Measurements from ENCODE around the gene TM4SF1.

The TM4SF1 gene, protein sequence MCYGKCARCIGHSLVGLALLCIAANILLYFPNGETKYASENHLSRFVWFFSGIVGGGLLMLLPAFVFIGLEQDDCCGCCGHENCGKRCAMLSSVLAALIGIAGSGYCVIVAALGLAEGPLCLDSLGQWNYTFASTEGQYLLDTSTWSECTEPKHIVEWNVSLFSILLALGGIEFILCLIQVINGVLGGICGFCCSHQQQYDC

DNA sequence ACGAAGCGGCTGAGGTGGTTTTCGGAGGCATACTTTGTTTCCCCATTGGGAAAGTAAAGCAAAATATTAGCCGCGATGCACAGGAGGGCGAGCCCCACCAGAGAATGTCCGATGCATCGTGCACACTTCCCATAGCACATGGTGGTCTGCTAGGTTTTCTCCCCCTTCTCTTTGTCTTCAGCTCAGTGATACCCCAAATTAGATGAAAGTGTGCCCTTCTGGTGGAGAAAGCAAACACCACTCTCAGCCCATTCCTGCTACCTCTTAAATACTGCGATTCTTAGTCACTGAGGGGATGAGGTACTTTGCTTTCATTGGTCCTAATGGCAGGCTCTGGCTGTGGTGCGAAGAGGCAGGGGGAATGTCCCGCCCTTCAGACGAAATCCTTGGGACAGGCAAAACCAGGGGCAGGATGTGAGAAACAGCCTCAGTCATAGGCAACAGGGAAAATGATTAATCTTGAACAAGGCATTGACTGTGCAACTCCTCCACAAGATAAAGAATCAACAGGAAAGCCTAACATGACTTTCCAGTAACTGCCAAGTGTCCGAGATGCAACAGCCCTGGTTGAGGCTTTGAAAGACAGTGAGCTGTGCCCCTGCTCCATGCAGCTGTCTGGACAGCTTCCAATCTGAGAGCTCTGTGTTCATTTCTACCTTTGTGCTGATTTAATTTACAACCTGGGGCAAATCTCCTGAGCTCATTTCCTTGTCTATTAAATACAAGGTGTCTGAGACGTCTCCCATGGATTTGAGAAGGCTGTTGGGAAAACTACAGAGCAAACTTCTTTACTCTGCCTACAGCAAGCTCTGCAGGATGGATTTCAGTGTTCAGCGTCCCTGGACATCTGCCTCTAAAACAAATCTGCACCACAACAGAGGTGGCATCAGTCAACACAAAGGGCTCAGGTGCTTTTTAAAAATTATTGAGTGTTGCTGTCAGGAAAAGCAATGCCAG, at the start of gene TM4SF1:
Gene TM4SF1 (minus strand): TSS at position 242 of the 957 bp plus-strand sequence. CDS start 102 bp downstream, at position 140.
- no peak for DNase-seq (ENCODE audit: low spot score)

DNA sequence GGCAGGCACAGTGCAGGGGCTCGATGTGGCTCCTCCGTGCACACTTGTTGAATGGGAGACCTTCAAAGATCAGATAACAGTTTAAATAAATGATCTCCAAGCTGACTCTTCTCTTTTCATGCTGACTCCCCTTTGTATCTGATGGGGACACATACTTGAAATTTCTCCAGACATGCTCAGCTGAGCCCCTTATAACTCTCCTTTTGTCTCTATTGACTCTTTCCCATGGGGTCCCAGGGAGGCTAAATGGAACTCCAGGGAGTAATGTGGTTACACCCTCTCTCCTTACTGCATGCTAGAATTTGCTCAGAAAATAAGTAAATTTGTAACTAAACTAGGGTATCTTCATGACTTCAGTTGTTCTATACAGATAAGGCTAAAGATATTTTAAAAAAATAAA, 48.9 kb upstream of the TM4SF1 start:
- DNase-seq (ENCODE audit: low spot score): no peak

DNA sequence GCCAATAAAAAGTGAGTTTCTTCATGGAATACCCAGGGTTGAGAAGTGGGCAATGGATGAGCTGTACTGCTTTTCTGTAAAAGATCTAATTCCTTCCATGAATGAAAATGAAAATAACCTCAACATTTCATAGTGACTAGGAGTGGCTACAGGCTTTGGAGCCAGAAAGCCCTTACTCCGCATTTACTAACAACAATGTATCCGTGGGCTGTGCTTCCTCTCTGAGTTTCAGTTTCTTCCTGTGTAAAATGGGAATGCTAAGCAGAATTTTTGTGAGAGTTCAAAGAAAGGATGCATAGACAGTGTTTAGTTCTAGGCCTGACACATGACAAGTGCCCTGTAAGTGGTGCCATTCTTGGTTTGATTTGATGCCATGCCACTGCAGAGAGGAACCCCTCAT, 47.5 kb upstream of the TM4SF1 start:
- DNase-seq (ENCODE audit: low spot score): no peak

DNA sequence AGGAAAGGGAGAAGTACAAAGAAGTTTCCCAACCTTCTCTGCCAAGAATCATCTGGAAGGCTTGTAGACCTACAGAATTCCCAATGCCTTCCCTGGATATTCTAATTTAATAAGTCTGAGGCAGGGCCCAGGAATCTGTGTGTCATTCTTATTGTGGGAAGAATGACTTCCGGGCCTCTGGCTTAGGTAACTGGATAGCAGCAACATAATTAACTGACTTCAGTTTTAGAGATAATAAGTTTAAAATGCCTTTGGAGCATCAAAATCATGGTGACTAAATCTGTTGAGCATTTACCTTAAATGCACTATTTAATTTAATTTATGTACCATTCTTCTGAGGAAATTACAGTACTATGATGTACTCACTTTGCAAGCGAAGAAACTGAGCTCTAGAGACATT, 44.3 kb upstream of the TM4SF1 start:
- no peak for DNase-seq (ENCODE audit: low spot score)

DNA sequence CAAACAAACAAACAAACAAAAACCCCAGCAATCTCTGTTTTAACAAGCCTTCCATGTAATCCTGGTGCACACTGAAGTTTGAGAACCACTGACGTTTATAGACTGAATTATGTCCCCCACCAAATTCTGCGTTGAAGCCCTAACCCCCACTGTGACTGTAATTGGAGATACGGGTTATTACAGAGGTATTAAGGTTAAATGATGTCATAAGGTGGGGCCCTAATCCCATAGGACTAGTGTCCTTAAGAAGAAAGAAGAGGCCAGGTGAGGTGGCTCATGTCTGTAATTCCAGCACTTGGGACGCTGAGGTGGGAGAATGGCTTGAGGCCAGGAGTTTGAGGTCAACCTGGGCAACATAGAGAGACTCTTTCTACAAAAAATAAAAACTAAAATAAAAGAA, 42.4 kb upstream of the TM4SF1 start:
- no peak for DNase-seq (ENCODE audit: low spot score)

DNA sequence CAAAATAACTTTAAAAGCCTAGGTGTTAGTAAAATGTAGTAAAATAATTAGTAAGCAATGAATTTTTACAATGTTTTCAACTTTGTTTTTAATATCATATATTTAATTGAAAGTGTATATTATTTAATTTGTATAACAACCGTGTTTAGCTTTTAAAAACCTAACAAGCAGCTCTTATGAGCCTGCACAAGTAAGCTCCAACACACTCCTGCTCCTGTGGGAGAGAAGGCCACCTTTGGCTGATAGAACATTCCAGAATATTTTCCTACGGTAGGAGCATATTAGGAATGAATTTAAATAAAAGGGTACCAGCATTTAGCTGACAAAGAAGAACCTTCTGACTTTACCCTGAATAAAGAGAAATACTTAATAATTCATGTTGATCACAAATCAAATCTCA, 40.3 kb upstream of the TM4SF1 start:
- DNase-seq (ENCODE audit: low spot score): no peak

DNA sequence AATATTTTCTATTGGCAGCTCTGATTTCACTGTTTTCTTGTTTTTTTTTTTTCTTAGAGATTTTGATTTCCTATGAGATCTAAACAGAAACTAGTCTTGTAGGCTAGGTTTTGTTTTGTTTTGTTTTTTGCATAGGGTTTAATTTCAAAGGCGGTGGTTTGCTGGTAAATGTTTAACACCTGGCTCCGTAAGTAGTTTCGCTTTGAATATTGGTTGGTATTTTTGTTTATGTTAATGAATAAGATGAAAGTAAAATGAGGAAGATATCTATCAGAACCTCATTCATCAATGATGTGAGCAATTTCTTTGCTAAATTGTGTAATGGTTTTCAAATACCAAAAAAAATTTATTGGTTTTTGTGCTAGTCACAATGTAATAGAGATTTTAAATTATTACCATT, 39.7 kb upstream of the TM4SF1 start:
- DNase-seq (ENCODE audit: low spot score): no peak

DNA sequence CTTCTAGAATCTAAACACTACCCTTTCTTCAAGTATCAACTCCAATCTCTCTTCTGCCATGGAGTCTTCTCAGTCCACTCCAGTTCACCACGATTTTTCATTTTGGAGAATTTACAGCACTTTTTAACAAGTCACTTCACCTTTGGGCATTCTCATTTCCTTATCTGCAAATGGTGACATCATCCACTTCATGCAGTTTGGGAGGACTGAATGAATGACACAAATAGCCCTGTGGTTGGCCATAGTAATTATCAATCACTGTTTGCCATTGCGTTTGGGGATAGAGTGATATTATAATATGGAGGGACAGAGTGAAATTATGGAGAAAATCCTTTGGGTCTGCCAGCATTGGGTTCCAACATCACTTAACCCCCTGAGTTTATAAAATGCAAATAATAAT, 38.0 kb upstream of the TM4SF1 start:
- no peak for DNase-seq (ENCODE audit: low spot score)

DNA sequence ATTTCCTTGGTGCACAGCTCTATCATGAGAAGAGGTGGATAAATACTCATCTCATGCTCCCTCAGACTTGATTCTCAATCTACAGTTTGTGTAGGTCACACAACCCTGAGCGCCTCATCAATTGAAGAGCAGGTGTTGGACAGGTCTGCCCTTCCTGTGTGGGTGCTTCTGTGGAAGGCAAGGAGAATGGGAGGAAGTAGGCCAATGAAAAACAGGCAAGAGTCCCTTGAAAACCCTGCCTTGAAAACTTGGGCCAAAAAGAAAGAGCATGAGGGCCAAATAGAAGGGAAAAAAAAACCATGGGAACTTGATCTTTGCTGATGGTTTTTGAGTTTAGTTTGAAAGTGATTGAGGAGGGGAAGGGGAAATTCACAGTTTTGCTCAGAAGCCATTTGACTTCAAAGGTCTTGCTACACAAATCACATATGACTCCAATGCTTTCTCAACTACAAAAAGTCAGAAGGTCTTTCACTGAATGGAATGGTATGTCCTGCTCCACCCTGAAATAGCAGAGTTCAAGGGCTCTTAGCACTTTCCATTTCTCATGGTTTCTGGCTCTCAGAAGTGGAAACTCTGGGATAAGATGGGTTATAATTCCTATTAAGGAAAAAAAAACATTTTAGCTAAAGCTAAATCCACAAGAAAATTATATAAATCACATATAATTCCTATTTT, 37.2 kb upstream of the TM4SF1 start:
- no peak for DNase-seq (ENCODE audit: low spot score)

DNA sequence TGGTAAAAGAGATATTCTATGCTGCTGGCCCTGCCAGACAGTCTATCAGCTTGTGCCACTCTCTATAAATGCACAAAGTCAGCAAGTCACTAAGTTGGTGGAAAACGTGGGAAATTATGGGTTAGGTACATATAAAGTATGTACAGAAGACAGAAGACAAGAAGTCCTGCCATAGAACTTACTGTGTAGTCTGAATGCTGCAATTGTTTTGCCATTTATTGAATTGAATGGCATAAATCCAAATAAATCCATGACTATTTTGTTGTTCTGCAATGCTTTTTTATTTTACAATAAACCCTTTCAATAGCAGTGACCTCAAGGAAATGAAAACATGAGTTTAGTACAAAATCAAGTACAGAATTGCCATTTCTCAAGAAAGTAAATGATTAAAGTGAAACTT, 34.1 kb upstream of the TM4SF1 start:
- DNase-seq (ENCODE audit: low spot score): no peak

DNA sequence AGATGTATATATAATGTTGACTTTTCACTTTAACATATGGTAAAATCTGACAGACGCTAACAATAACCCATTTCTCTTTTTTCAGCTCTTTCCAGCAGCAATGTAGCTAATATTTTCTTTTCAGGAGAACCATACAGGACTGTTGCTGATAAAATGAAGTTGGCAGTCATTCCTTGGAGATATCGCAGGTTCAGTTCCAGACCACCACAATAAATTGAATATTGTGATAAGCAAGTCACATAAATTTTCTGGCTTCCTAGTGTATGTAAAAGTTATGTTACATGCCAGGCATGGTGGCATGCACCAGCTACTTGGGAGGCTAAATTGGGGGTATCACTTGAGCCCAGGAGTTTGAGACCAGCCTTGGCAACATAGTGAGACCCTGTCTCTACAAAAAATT, 31.9 kb upstream of the TM4SF1 start:
- no peak for DNase-seq (ENCODE audit: low spot score)

DNA sequence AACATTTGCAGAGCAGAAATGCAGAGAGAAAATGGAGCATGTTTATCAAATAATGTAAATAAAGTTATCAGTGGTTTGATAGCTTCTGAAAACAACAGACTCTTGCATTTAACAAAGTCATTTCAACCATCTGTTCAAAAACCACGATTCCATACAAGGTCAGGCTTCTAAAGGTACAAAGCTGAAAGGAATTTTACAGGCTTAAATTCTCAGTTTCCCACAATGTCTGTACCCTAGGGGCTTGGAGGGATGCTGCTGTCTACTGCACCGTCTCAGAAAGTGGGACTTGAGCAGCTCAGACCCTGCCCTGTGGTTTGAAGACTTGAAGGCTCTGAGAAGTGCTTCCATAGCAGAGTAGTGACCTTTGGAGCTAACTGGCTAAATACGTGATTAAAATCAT, 30.4 kb upstream of the TM4SF1 start:
- no peak for DNase-seq (ENCODE audit: low spot score)

DNA sequence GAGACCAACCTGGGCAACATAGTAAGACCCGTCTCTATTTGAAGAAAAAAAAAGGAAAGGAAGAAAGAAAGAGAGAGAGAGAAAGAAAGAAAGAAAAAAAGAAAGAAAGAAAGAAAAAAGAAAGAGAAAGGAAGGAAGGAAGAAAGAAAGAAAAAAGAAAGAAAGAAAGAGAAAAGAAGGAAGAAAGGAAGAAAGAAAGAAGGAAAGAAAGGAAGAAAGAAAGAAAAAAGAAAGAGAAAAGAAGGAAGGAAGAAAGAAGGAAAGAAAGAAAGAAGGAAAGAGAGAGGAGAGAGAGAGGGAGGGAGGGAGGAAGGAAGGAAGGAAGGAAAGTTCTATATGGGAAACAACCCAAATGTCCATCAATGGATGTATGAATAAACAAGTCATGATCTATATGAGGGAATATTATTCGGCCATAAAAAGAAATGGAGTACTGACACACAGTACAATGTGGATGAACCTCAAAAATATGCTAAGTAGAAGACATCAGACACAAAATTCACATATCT, 28.8 kb upstream of the TM4SF1 start:
- no peak for DNase-seq (ENCODE audit: low spot score)

DNA sequence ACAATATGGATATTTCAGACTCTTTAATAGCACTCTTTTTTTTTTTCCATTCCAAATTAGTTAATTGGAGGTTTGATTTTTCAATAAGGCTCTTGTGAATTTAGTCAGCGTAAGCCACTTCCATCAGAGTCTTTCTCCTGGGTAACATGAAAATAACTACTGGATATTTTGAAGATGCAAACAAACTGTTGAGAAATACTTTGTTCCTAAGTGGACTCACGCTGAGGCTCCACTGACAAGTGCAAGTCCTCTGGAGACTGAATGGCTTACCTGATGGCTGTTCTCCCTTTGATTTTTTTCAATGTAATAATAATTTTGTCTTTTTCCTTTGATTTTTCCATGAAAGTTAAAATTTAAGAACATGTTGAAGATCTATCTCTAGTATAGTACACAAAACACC, 26.0 kb upstream of the TM4SF1 start:
- no peak for DNase-seq (ENCODE audit: low spot score)

DNA sequence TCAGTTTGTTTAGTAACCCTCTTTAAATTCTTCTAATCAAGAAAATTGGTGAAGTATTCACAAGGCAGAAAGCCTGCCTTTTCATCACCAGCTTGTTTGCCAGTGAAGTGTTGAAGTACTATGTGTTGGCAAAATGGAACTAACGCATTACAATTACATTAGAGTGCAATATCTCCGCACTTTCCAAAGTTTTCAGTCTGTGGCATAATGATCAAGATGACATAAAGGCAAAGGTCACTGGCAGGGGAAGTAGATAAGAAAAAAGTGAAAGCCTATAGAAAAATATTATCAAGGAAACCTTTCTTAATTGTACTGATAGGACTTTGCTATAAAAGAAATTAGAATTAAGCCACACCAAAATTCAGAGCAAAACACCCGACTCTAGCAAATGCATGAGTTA, 25.0 kb upstream of the TM4SF1 start:
- DNase-seq (ENCODE audit: low spot score): no peak

DNA sequence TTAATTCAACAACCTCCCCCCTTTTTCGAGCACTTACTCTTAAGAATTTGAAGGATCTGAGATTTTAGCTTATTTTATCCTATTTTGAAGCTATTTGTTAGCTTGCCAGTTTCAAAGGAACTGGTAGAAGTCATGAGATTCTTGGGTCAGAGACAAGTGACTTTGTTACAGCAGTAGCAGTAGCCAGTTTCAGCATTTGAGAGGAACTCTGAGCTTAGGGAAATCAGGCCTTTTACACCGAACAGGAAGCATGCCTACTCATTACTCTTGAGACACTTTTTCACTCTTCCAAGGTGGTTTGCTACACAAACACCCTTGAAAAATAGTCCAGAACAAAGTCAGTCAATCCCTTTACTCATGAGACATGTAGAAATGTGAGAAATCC, 24.5 kb upstream of the TM4SF1 start:
- no peak for DNase-seq (ENCODE audit: low spot score)

DNA sequence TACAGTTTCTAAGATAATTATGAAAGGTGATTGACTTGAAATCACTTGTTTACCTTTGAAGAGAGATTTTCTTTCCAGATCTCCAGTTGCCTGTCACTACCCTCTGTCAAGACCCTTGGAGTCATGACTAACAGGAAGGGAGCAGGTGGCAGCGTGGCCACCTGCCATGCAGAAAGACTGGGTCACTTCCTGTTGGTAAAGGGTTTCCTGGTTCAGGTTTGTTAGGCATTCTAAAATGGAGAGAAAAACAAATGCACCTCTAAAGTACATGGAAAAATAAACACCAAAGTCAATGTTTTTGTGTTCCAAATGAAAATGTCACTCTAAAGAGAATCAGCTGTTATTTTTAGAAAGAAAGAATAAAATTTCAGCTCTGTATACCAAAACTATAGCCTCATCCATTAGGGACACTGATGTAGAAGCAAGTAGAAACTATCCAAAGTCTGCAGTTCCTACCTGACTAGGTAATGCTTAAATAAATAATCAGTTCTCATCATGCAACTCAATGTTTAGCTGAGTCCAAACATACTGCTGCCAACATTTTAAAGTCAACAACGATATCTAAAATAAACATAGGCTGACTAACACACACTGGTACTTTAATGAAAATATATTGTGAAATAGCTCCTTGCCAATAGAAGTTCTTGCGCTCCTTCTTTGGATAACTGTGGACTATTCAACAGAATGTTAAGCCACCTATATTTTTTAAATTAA, 23.9 kb upstream of the TM4SF1 start:
- DNase-seq (ENCODE audit: low spot score): no peak

DNA sequence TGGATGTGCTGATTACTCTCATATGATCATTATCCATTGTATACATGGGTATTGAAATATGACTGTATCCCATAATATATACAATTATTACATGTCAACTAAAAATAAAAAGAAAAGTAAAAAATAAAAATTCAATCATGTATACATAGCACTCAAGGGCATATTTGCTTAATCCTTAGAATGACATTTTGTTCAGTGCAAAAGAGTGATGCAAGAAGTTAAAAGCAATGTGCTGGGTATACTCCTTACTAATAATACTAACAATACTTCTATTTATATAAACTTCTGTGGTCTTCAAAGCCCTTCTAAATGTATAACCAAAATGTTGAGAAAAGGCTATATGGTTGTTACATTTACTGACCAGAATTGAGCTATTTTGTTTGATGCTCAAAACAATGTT, 23.2 kb upstream of the TM4SF1 start:
- DNase-seq (ENCODE audit: low spot score): no peak

DNA sequence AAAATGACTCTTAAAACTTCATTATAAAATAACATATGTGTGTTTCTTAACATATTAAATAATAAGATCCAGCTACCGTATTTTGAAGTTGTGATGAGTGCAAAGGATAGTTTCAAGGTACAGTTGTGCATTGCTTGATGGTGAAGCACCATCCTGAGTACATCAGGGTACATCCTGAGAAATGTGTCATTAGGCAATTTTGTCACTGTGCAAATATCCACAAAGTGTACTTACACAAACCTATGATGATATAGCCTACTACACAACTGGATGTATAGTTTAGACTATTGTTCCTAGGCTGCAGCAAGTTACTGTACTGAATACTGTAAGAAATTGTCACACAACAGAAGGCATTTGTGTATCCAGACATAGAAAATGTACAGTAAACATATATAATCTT, 20.8 kb upstream of the TM4SF1 start:
- DNase-seq (ENCODE audit: low spot score): no peak

DNA sequence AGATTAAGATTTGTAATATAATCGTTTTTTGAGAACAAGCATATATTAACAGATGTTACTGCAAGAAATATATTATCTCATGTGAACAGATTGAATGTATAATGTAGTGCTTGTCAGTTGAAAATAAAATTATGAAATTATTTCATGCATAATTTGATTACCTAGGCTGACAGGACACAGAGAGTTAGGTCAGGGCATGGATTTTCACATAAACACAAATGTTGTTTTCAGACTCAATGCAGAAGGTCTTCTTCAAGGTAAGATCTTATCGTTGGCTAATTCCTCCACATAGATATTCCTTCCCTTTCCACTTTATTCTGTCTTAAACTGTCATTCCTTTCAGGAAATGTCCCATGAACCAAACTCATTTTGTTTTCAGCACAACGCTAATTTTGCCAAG, 20.1 kb upstream of the TM4SF1 start:
- no peak for DNase-seq (ENCODE audit: low spot score)

DNA sequence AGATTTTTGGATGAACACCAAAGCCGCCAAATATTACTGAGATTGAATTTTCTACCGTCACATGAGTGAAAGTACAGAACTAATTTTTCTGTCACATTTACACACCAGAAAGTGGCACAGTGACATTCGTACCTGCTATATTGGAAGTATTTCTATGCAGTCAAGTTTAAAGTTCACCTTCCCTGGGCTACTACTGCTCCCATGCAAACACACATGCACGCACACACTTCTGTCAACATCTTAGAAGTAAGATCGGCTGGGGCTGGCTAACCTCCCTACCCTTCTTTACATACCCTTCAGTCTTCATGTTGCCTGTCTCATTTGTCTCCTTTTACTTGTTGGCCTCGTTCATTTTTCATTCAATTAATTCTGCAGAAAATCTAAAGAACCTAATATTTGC, 19.0 kb upstream of the TM4SF1 start:
- DNase-seq (ENCODE audit: low spot score): no peak
